Measurements from ENCODE around the gene DBNDD1. TPM values are rescaled to one million over a fixed set of nuclear protein-coding genes. Genes with fewer than 3 reads are reported as not detected.

DBNDD1 gene
- total RNA-seq, 1 experiment from 2014 or later = 24.6 TPM

- BruUV-seq (replicated peaks) = no TSS peak
- Histone ChIP-seq H3K9me3 (ENCODE audit: low read depth, low read length, poor library complexity, severe bottlenecking) (no peaks in the 10 kb centered on the region), H3K36me3 (ENCODE audit: insufficient read depth, low read length, poor library complexity, severe bottlenecking) (peaks cover under 1% of the 10 kb centered on the region), H3K27me3 (replicated peaks; ENCODE audit: insufficient read depth, low read depth, low read length, poor library complexity) (no peaks in the 10 kb centered on the region), H3K4me3 (ENCODE audit: low read depth, low read length, poor library complexity, severe bottlenecking) (no peak overlapping the region), H3K4me1 (ENCODE audit: insufficient read depth, low read length, poor library complexity, severe bottlenecking) (no peaks in the 10 kb centered on the region), H3K27ac (ENCODE audit: low read depth, low read length, poor library complexity, severe bottlenecking) (no peak overlapping the region)
- POLR2A ChIA-PET (ENCODE audit: low non-redundant PET) = no interaction called here
- no peak for DNase-seq (ENCODE audit: low spot score)
- no peak for TF ChIP-seq CTCF (conservative IDR thresholded peaks at IDR 0.05; ENCODE audit: low read depth, low read length)
- no peak for TF ChIP-seq EZH2 (IDR thresholded peaks at IDR 0.05; ENCODE audit: borderline replicate concordance, low read depth, low read length, poor library complexity, severe bottlenecking)
- intact Hi-C loops (cut with micrococcal nuclease; ENCODE audit: unreplicated experiment) = no loop called here
- CTCF ChIA-PET = no interaction called here
Measured at GRCh38 chr16:89965447-89966225, 53.6 kb downstream of the DBNDD1 start.

- Histone ChIP-seq H3K4me1 (ENCODE audit: insufficient read depth, low read length, poor library complexity, severe bottlenecking) (no peaks in the 10 kb centered on the region), H3K4me3 (ENCODE audit: low read depth, low read length, poor library complexity, severe bottlenecking) (no peak overlapping the region), H3K27ac (ENCODE audit: low read depth, low read length, poor library complexity, severe bottlenecking) (no peak overlapping the region), H3K9me3 (ENCODE audit: low read depth, low read length, poor library complexity, severe bottlenecking) (no peaks in the 10 kb centered on the region), H3K27me3 (replicated peaks; ENCODE audit: insufficient read depth, low read depth, low read length, poor library complexity) (no peaks in the 10 kb centered on the region), H3K36me3 (ENCODE audit: insufficient read depth, low read length, poor library complexity, severe bottlenecking) (peaks cover 4% of the 10 kb centered on the region)
- intact Hi-C loops (cut with micrococcal nuclease; ENCODE audit: unreplicated experiment) = no loop called here
- CTCF ChIA-PET = interaction anchor here (0.7 kb wide), 1 partner anchor 117 kb away, joined by 3 read pairs; no protein-coding TSS in a partner anchor
- POLR2A ChIA-PET (ENCODE audit: low non-redundant PET) = no interaction called here
- no peak for DNase-seq (ENCODE audit: low spot score)
- TF ChIP-seq CTCF (conservative IDR thresholded peaks at IDR 0.05; ENCODE audit: low read depth, low read length) (no peak), EZH2 (IDR thresholded peaks at IDR 0.05; ENCODE audit: borderline replicate concordance, low read depth, low read length, poor library complexity, severe bottlenecking) (no peak)
- BruUV-seq (replicated peaks) = no TSS peak
Measured at GRCh38 chr16:89964201-89964600, 55.1 kb downstream of the DBNDD1 start.

GRCh38 chr16:89962754-89963498, 56.3 kb downstream of the DBNDD1 start:
- intact Hi-C loops (cut with micrococcal nuclease; ENCODE audit: unreplicated experiment) = no loop called here
- H3K4me1 ChIP-seq (ENCODE audit: insufficient read depth, low read length, poor library complexity, severe bottlenecking) = no peaks in the 10 kb centered on the region
- TF ChIP-seq CTCF (conservative IDR thresholded peaks at IDR 0.05; ENCODE audit: low read depth, low read length) = no peak
- no peak for TF ChIP-seq EZH2 (IDR thresholded peaks at IDR 0.05; ENCODE audit: borderline replicate concordance, low read depth, low read length, poor library complexity, severe bottlenecking)
- H3K9me3 ChIP-seq (ENCODE audit: low read depth, low read length, poor library complexity, severe bottlenecking) = no peaks in the 10 kb centered on the region
- no peak for DNase-seq (ENCODE audit: low spot score)
- H3K27ac ChIP-seq (ENCODE audit: low read depth, low read length, poor library complexity, severe bottlenecking) = no peak overlapping the region
- ChIA-PET POLR2A (ENCODE audit: low non-redundant PET) (no interaction called here), CTCF (no interaction called here)
- no peak overlapping the region for H3K4me3 ChIP-seq (ENCODE audit: low read depth, low read length, poor library complexity, severe bottlenecking)
- peaks cover 15% of the 10 kb centered on the region for H3K36me3 ChIP-seq (ENCODE audit: insufficient read depth, low read length, poor library complexity, severe bottlenecking)
- no peaks in the 10 kb centered on the region for H3K27me3 ChIP-seq (replicated peaks; ENCODE audit: insufficient read depth, low read depth, low read length, poor library complexity)
- no TSS peak for BruUV-seq (replicated peaks)
